ENCODE results near the gene NLRP10.

The NLRP10 gene

GRCh38 chr11:7977232-7977917, 12.1 kb upstream of the NLRP10 start:
- no peak for DNase-seq (ENCODE audit: low read depth in 2 of 2)

DNA sequence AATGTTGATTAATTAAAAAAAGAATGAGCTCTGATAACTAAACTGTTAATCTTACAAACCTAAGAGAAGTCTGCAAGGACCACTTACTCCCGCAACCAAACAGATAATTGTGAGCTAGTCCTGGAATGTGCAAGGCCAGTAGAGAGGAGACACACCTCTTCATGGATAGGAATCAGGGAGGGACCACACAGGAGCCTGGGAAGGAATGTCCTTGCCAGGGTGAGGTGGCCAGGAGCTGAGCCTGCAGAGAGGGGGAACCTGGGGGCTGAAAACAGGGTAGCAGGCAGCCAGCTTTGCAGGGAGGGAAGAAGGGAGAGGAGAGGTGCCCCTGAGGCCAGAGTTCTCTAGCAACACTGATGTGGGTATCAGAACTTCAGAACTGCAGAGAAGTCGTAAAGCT, 9.4 kb upstream of the NLRP10 start:
- no peak for DNase-seq (ENCODE audit: low read depth in 2 of 2)

- DNase-seq (ENCODE audit: low read depth in 2 of 2) = no peak
Measured at GRCh38 chr11:7973011-7973410, 7.8 kb upstream of the NLRP10 start.

DNA sequence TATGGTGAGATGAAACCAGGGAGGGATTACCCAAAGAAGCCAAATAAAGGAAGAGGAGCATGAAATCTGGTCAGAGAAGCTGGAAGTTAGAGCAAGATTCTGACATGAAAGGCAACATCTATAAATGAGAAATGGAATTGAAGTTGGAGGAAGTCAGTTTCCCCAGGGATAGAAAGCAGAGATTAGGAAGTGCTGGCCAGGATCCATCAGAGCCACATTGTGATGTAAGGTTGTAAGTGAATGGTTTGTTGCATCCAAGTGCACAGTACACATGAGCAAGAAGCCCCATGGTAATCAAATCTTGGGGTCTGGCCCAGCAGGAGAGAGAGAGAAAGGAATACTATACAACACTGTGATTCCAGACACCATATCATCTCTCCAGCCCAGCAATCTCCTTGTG, 6.6 kb upstream of the NLRP10 start:
- no peak for DNase-seq (ENCODE audit: low read depth in 2 of 2)

DNA sequence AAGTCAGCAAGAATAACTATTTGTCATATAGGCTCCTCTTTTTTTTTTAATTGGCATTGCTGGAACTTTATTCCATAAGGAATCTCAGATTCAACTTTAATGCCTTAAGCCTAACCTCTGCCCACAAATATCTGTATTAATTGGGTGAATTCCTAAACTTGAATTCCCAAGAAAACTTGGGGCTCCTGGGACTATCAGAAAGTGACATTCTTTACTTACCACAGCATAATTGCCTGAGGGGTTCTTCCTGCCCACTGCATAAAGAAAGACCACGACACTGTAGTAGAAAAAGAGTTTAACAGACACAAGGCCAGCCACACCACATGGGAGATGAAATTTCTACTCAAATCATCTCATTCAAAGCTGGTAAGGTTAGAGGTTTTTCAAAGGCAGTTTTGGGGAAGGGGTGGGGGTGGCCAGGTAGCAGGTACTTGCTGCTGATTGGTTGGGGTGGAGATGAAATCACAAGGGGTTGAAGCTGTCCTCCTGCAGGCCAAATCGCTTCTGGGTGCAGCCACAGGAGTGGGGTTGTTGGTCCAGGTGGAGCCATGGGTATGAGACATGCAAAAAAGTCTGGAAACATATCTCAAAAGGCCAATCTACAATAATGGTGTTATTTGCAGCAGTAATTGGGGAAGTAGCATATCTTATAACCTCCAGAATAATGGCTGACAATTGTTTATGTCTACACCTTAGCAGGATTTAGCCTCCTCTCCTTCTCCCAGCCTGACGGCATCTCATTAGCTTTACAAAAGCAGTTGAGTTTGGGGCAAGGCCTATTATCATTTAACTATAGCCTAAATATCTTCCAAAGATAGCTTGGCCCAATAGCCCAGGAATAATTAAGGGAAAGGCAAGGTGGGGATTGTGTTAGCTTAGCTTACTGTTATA, 4.8 kb upstream of the NLRP10 start:
- no peak for DNase-seq (ENCODE audit: low read depth in 2 of 2)

GRCh38 chr11:7968686-7969085, 3.4 kb upstream of the NLRP10 start:
- DNase-seq (ENCODE audit: low read depth in 2 of 2) = no peak

- DNase-seq (ENCODE audit: low read depth in 2 of 2) = no peak
Measured at GRCh38 chr11:7967826-7968225, 2.6 kb upstream of the NLRP10 start.

GRCh38 chr11:7967097-7967496, 1.9 kb upstream of the NLRP10 start:
- no peak for DNase-seq (ENCODE audit: low read depth in 2 of 2)

DNA sequence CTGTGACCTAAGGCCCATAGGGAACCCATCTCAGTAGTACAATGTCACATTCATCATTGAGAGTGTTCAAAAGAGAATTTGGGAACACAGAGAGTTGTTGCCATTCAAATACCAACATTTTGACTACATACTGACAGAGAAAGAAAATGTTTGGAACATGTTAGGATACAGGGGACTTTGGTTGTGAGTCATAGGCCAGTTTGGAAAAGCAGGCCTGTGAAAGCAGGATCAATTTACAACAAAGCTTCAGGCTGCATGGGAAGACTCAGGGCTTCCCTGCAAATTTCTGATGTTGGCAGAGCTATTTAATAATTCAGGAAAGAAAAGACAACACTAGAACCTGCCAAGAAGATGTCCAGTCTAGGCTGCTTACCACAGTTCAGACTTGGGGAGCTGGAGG, 374 bp downstream of the NLRP10 start:
- no peak for DNase-seq (ENCODE audit: low read depth in 2 of 2)

- no peak for DNase-seq (ENCODE audit: low read depth in 2 of 2)
Measured at GRCh38 chr11:7964261-7964660, 986 bp downstream of the NLRP10 start.

DNA sequence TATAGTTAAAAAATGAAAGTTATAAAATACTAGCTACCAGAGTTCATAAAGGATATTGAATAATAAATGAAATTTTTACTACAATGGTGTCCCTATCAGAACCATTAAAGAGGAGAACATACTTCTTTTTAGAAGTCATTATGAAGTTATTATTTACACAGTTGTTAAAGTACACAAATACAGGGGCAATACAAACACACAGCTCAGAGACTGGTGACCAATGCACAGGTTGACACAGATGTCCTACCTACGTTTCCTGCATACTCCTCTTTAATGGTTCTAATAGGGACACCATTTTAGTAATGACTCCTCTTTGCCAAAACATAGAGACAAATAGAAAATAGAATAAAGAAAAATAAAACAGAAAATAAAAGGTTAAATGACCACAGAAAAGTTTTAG, 10.1 kb downstream of the NLRP10 start:
- DNase-seq (ENCODE audit: low read depth in 2 of 2) = no peak

DNA sequence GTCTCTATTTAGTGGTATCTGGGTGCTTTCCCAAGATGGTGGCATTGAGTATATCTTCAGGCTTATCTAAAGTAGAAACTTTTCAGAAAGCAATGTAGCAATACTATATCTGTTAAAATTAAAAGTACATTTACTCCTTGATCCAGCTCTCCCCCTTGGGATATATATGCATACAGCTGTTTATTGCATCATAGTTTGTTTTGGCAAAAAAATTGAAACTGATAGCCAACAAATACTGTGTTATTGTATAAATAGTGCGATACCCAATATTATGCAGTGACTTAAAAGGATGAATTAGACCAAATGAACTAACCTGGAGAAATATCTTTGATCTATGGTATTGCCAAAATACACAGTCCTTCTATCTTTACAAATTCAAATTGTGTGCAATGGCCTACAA, 15.3 kb downstream of the NLRP10 start:
- no peak for DNase-seq (ENCODE audit: low read depth in 2 of 2)

- no peak for DNase-seq (ENCODE audit: low read depth in 2 of 2)
Measured at GRCh38 chr11:7944123-7944522, 21.1 kb downstream of the NLRP10 start.

DNA sequence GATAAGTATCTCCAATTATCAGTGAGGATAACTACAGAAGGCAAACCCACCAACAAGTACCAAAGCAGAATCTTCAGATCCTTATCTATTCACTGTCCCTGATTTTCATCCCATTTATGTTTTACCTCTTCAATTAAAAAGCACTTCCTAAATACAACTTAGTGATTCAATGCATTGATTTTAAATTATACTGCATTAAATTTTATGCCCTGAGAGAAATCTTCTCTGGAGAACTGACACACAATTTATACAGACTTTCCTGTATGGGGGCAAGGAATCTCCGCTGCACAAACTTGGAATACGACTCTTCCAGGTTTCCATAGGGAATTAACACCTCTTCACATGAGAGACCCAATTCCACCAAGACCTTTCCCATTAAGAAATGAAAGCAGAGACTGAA, 23.6 kb downstream of the NLRP10 start, which contains the start of gene OR10A3:
Gene OR10A3 (minus strand): TSS at position 101 of the 400 bp plus-strand sequence. CDS start 2,188 bp downstream, outside the sequence.
- no peak for DNase-seq (ENCODE audit: low read depth in 2 of 2)

DNA sequence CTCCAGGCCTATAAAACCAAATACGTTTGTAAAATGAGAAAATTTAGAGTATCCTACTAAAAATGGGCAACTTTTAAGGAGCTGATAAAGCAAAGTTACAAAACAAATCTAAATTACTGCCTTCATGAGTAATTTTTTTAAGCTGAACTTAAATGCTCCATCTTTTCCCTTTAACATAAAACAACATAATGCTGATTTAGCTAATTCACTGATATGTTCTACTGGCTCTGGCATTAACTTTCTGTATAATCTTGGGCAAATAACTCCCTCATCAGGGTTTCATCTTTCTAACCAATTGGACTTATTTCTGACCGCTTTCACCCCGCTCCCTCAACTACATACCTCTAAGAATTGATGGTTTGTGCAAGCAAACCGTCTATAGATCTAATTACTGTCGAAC, 24.1 kb downstream of the NLRP10 start:
- no peak for DNase-seq (ENCODE audit: low read depth in 2 of 2)

- DNase-seq (ENCODE audit: low read depth in 2 of 2) = no peak
Measured at GRCh38 chr11:7936615-7937014, 28.6 kb downstream of the NLRP10 start.

DNA sequence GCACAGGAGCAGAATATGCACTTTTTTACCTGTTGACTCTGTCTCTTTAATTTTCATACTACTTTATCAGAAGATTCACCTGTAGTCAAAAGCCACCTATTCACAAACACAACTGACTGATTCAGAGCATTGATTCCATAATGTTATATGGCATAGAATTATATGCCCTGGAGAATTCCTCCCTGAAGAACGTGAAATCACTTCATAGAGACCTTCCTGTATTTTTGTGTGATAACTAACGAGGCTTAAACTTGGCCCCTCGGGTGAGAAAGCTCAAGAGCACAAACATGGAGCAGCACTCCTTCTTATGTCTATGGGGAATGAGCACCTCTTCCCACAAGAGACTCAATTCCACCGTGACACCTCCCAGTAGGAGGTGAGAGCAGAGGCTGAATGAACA, 34.1 kb downstream of the NLRP10 start, which contains the start of gene OR10A6:
Gene OR10A6 (minus strand): TSS at position 101 of the 400 bp plus-strand sequence. CDS start 2,606 bp downstream, outside the sequence.
- DNase-seq (ENCODE audit: low read depth in 2 of 2) = no peak

DNA sequence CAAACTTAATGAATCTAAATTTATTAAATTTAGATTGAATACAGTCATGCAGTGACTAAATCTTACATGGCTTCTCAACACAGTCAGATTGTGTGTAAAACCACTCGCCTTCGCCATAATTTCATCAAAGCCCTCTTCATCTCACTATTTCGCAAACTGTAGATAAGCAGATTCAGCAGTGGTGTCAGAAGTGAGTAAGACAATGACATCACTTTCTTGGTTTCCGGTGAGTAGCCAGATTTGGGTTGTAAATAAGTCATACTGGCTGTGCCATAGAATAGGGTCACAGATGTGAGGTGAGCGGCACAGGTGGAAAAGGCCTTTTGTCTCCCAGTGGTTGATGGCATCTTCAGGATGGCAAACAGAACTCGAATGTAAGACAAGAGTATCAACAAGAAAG, 37.6 kb downstream of the NLRP10 start:
- DNase-seq (ENCODE audit: low read depth in 2 of 2) = no peak

GRCh38 chr11:7924536-7924935, 40.7 kb downstream of the NLRP10 start:
- DNase-seq (ENCODE audit: low read depth in 2 of 2) = no peak

- no peak for DNase-seq (ENCODE audit: low read depth in 2 of 2)
Measured at GRCh38 chr11:7918141-7918540, 47.1 kb downstream of the NLRP10 start.
